Stimulated activated CD4-positive, alpha-beta T cell treated with anti-CD3 and anti-CD28 coated beads, Interleukin-4, amount 100 ng/mL, for 48 hours (primary cell): ENCODE measurements around the gene EFHC2.
"Not testable (repeated sequence)": the region's sequence is repeated elsewhere in the genome, so short reads cannot be mapped to it uniquely, and the experiment has no call there.

ENCODE experiments used
- DNase-seq, 2 donors: peaks; one replicate each; pipeline ENCODE4 v3.0.0-alpha.2; 2020; ENCODE audit warnings: low read depth in 2 of 2

Gene EFHC2

GRCh38 chrX:44291468-44292092, 51.9 kb downstream of the EFHC2 start:
- no peak for DNase-seq

- no peak for DNase-seq
Observed at GRCh38 chrX:44290718-44291117, 52.8 kb downstream of the EFHC2 start.

GRCh38 chrX:44282753-44283152, 60.7 kb downstream of the EFHC2 start:
- DNase-seq: no peak

GRCh38 chrX:44280116-44280515, 63.4 kb downstream of the EFHC2 start:
- DNase-seq: no peak

GRCh38 chrX:44274096-44274495, 69.4 kb downstream of the EFHC2 start:
- no peak for DNase-seq

- no peak for DNase-seq
Observed at GRCh38 chrX:44267861-44268260, 75.6 kb downstream of the EFHC2 start.

- DNase-seq: no peak
Observed at GRCh38 chrX:44267116-44267515, 76.4 kb downstream of the EFHC2 start.

- DNase-seq: no peak
Observed at GRCh38 chrX:44265559-44265958, 77.9 kb downstream of the EFHC2 start.

- DNase-seq: no peak
Observed at GRCh38 chrX:44264936-44265335, 78.5 kb downstream of the EFHC2 start.

GRCh38 chrX:44261286-44261685, 82.2 kb downstream of the EFHC2 start:
- DNase-seq: no peak

GRCh38 chrX:44260609-44261008, 82.9 kb downstream of the EFHC2 start:
- DNase-seq: no peak

- DNase-seq: not testable (repeated sequence)
Observed at GRCh38 chrX:44255742-44256141, 87.7 kb downstream of the EFHC2 start.

- DNase-seq: no peak
Observed at GRCh38 chrX:44253575-44253942, 89.9 kb downstream of the EFHC2 start.

GRCh38 chrX:44252688-44253574, 90.5 kb downstream of the EFHC2 start:
- DNase-seq: not testable (repeated sequence)

GRCh38 chrX:44247468-44247867, 96.0 kb downstream of the EFHC2 start:
- no peak for DNase-seq

- DNase-seq: no peak
Observed at GRCh38 chrX:44246826-44247225, 96.6 kb downstream of the EFHC2 start.

- no peak for DNase-seq
Observed at GRCh38 chrX:44245733-44246132, 97.7 kb downstream of the EFHC2 start.

GRCh38 chrX:44244008-44244407, 99.5 kb downstream of the EFHC2 start:
- DNase-seq: no peak

- DNase-seq: no peak
Observed at GRCh38 chrX:44241546-44241945, 101.9 kb downstream of the EFHC2 start.

- no peak for DNase-seq
Observed at GRCh38 chrX:44240036-44240435, 103.4 kb downstream of the EFHC2 start.

GRCh38 chrX:44239036-44239435, 104.4 kb downstream of the EFHC2 start:
- DNase-seq: no peak

- DNase-seq: no peak
Observed at GRCh38 chrX:44235534-44235933, 107.9 kb downstream of the EFHC2 start.

- DNase-seq: no peak
Observed at GRCh38 chrX:44234541-44234940, 108.9 kb downstream of the EFHC2 start.
